ENCODE data around the gene PLEKHH1.

PLEKHH1 gene

DNA sequence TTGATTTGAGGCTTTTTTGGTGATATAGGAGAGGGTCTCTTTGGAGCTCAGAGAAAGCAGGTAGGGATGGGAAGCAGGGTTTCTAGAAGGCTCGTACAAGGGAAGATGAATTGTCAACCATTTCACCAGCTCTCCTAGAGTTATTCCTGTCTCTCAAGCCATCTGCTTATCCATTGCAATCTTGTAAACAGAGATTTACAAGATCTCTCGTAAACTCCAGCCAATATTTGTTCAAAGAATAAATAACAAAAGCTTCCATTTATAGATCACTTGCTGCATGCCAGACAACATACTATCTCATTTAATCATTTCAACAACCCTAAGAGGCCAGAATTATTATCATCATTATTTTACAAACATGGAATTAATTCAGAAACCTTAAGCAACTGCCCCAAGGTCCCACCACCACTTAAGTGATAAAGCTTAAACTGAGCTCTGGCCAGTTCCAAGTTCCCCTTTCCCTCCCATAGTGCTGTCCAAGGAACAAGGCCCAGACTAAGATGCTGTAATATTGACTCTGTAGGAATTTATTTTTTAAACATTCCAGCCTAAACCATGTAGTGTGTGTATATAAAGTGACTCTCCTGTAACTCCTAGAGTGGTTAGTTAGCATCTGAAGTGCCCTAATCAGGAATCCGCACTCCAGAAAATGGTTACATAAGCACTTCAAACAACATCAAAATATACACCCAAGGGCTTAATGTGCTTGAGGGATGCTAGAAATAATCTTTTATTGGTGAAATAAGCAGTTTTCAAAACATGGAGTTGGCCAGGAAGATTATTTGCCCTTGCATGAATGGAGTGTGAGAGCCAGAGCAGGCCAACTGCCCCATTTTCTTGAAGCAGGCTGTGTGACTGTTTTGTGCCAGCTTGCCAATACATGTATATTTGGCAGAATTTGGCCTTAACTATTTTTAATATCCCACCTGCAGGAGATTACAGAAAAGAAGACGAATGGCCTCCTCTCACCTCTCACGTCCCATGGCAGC is 2.8 kb upstream of the PLEKHH1 start:
- no peak overlapping the region for H2BK5ac ChIP-seq (ENCODE audit: low read length)
- H3K79me2 ChIP-seq (ENCODE audit: control insufficient read depth, insufficient read depth, low read length) = no peaks in the 10 kb centered on the region
- H4K5ac ChIP-seq (ENCODE audit: low read length) = no peak overlapping the region
- no peak overlapping the region for H2BK15ac ChIP-seq (replicated peaks; ENCODE audit: low read depth)
- H3K4me2 ChIP-seq (ENCODE audit: low read length) = no peak overlapping the region
- H3K4me1 ChIP-seq (ENCODE audit: control insufficient read depth, low read depth, low read length) = no peaks in the 10 kb centered on the region
- H3K4me3 ChIP-seq (ENCODE audit: low read length) = no peak overlapping the region
- no peak overlapping the region for H3K9ac ChIP-seq (ENCODE audit: low read length)
- H2AK5ac ChIP-seq (ENCODE audit: low read length) = no peak overlapping the region
- no peak overlapping the region for H2BK120ac ChIP-seq (ENCODE audit: low read depth, low read length)
- H3K79me1 ChIP-seq (ENCODE audit: low read length) = no peaks in the 10 kb centered on the region
- no peaks in the 10 kb centered on the region for H3K36me3 ChIP-seq (ENCODE audit: control insufficient read depth, insufficient read depth, low read length)
- no CpG with 5 or more reads among the region's 5 CpGs for WGBS (ENCODE audit: extremely low coverage, insufficient coverage, low lambda C conversion rate)
- H3K4ac ChIP-seq (ENCODE audit: low read depth, low read length) = no peak overlapping the region
- no peak for DNase-seq
- no peak overlapping the region for H3K18ac ChIP-seq (ENCODE audit: low read length)
- no peak overlapping the region for H3K56ac ChIP-seq (ENCODE audit: low read length)
- no peak overlapping the region for H3K23ac ChIP-seq (ENCODE audit: low read length)
- H3K27ac ChIP-seq (ENCODE audit: low read depth, low read length) = no peak overlapping the region
- no peak overlapping the region for H4K8ac ChIP-seq (ENCODE audit: low read depth, low read length)
- H3K27me3 ChIP-seq (ENCODE audit: insufficient read depth, low read length, poor library complexity) = no peaks in the 10 kb centered on the region

GRCh38 chr14:67532606-67532997 is 488 bp upstream of the PLEKHH1 start:
- H3K79me2 ChIP-seq (ENCODE audit: control insufficient read depth, insufficient read depth, low read length) = no peaks in the 10 kb centered on the region
- no peak overlapping the region for H4K8ac ChIP-seq (ENCODE audit: low read depth, low read length)
- no peaks in the 10 kb centered on the region for H3K4me1 ChIP-seq (ENCODE audit: control insufficient read depth, low read depth, low read length)
- peak overlapping the region; percentile 77 for H3K4ac ChIP-seq (ENCODE audit: low read depth, low read length)
- H3K36me3 ChIP-seq (ENCODE audit: control insufficient read depth, insufficient read depth, low read length) = no peaks in the 10 kb centered on the region
- no peak overlapping the region for H2BK15ac ChIP-seq (replicated peaks; ENCODE audit: low read depth)
- no peaks in the 10 kb centered on the region for H3K79me1 ChIP-seq (ENCODE audit: low read length)
- H2AK5ac ChIP-seq (ENCODE audit: low read length) = no peak overlapping the region
- no peak overlapping the region for H4K5ac ChIP-seq (ENCODE audit: low read length)
- no CpG with 5 or more reads among the region's 23 CpGs for WGBS (ENCODE audit: extremely low coverage, insufficient coverage, low lambda C conversion rate)
- H3K4me3 ChIP-seq (ENCODE audit: low read length) = peak overlapping the region; percentile 37
- peak overlapping the region; percentile 78 for H3K9ac ChIP-seq (ENCODE audit: low read length)
- no peak overlapping the region for H3K27ac ChIP-seq (ENCODE audit: low read depth, low read length)
- peak overlapping the region; percentile 69 for H3K18ac ChIP-seq (ENCODE audit: low read length)
- no peak overlapping the region for H2BK5ac ChIP-seq (ENCODE audit: low read length)
- H3K23ac ChIP-seq (ENCODE audit: low read length) = no peak overlapping the region
- DNase-seq = no peak
- H2BK120ac ChIP-seq (ENCODE audit: low read depth, low read length) = no peak overlapping the region
- no peaks in the 10 kb centered on the region for H3K27me3 ChIP-seq (ENCODE audit: insufficient read depth, low read length, poor library complexity)
- H3K4me2 ChIP-seq (ENCODE audit: low read length) = peak overlapping the region; percentile 25
- peak overlapping the region; percentile 90 for H3K56ac ChIP-seq (ENCODE audit: low read length)

DNA sequence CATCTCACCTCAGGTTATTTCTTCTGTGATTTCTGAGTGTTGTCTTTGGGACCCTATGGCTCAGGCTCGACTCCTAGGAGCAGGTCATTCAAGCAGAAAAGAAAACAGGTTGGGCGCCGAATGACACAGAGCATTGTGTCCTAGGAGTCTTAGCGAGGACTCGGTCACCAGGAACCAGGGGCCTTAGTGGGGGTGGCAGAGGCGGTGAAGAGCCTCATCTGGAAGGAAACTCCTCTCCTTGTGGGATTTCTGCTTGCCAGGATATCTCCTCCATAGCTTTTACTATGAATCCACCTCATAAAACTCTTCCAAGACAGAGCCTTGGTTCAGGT is 630 bp downstream of the PLEKHH1 start:
- peak overlapping the region; percentile 69 for H3K18ac ChIP-seq (ENCODE audit: low read length)
- no peak overlapping the region for H3K27ac ChIP-seq (ENCODE audit: low read depth, low read length)
- peak overlapping the region; percentile 57 for H3K23ac ChIP-seq (ENCODE audit: low read length)
- no peaks in the 10 kb centered on the region for H3K36me3 ChIP-seq (ENCODE audit: control insufficient read depth, insufficient read depth, low read length)
- H3K27me3 ChIP-seq (ENCODE audit: insufficient read depth, low read length, poor library complexity) = no peaks in the 10 kb centered on the region
- no peaks in the 10 kb centered on the region for H3K79me1 ChIP-seq (ENCODE audit: low read length)
- peak overlapping the region; percentile 25 for H3K4me2 ChIP-seq (ENCODE audit: low read length)
- H2BK15ac ChIP-seq (replicated peaks; ENCODE audit: low read depth) = no peak overlapping the region
- no peak overlapping the region for H2AK5ac ChIP-seq (ENCODE audit: low read length)
- H3K56ac ChIP-seq (ENCODE audit: low read length) = peak overlapping the region; percentile 90
- no peak overlapping the region for H2BK120ac ChIP-seq (ENCODE audit: low read depth, low read length)
- no peaks in the 10 kb centered on the region for H3K4me1 ChIP-seq (ENCODE audit: control insufficient read depth, low read depth, low read length)
- no peak overlapping the region for H3K4ac ChIP-seq (ENCODE audit: low read depth, low read length)
- H4K5ac ChIP-seq (ENCODE audit: low read length) = no peak overlapping the region
- no peak overlapping the region for H4K8ac ChIP-seq (ENCODE audit: low read depth, low read length)
- H3K79me2 ChIP-seq (ENCODE audit: control insufficient read depth, insufficient read depth, low read length) = no peaks in the 10 kb centered on the region
- DNase-seq = no peak
- no peak overlapping the region for H2BK5ac ChIP-seq (ENCODE audit: low read length)
- no CpG with 5 or more reads among the region's 6 CpGs for WGBS (ENCODE audit: extremely low coverage, insufficient coverage, low lambda C conversion rate)
- H3K9ac ChIP-seq (ENCODE audit: low read length) = peak overlapping the region; percentile 78
- H3K4me3 ChIP-seq (ENCODE audit: low read length) = peak overlapping the region; percentile 55

DNA sequence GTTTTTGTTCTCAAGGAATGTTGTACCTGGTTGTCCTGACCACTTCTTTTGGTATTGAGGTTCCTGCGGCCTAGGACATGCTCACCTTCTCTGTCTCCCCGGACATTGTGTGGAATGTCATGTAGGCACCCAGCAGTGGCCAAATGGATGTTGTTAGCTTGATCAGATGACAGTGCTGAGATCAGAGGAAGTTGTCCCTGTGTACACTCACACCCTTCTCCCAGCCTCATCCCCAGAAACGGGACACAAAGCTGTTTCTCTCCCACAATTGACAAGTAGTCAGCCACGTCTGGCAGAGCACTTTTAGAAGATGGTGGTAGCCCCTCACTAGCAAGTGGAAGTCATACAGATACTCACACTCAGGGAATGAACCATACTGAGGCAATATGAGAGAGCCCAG is 3.0 kb downstream of the PLEKHH1 start:
- Histone ChIP-seq H4K8ac (ENCODE audit: low read depth, low read length) (no peak overlapping the region), H2BK15ac (replicated peaks; ENCODE audit: low read depth) (no peak overlapping the region), H3K56ac (ENCODE audit: low read length) (no peak overlapping the region), H2BK120ac (ENCODE audit: low read depth, low read length) (no peak overlapping the region), H3K79me1 (ENCODE audit: low read length) (no peaks in the 10 kb centered on the region), H3K27ac (ENCODE audit: low read depth, low read length) (no peak overlapping the region), H3K4me2 (ENCODE audit: low read length) (no peak overlapping the region), H3K18ac (ENCODE audit: low read length) (no peak overlapping the region), H2BK5ac (ENCODE audit: low read length) (no peak overlapping the region), H2AK5ac (ENCODE audit: low read length) (no peak overlapping the region), H3K4me3 (ENCODE audit: low read length) (no peak overlapping the region), H3K27me3 (ENCODE audit: insufficient read depth, low read length, poor library complexity) (no peaks in the 10 kb centered on the region), H3K23ac (ENCODE audit: low read length) (no peak overlapping the region), H3K4me1 (ENCODE audit: control insufficient read depth, low read depth, low read length) (peaks cover under 1% of the 10 kb centered on the region), H3K36me3 (ENCODE audit: control insufficient read depth, insufficient read depth, low read length) (no peaks in the 10 kb centered on the region), H3K79me2 (ENCODE audit: control insufficient read depth, insufficient read depth, low read length) (no peaks in the 10 kb centered on the region), H3K4ac (ENCODE audit: low read depth, low read length) (no peak overlapping the region), H4K5ac (ENCODE audit: low read length) (no peak overlapping the region), H3K9ac (ENCODE audit: low read length) (no peak overlapping the region)
- no peak for DNase-seq
- WGBS (ENCODE audit: extremely low coverage, insufficient coverage, low lambda C conversion rate) = no CpG with 5 or more reads among the region's 4 CpGs

GRCh38 chr14:67537736-67538135 is 4.6 kb downstream of the PLEKHH1 start:
- no peak overlapping the region for H3K4me3 ChIP-seq (ENCODE audit: low read length)
- H3K56ac ChIP-seq (ENCODE audit: low read length) = no peak overlapping the region
- no peaks in the 10 kb centered on the region for H3K79me1 ChIP-seq (ENCODE audit: low read length)
- no peak overlapping the region for H3K27ac ChIP-seq (ENCODE audit: low read depth, low read length)
- H3K4me2 ChIP-seq (ENCODE audit: low read length) = no peak overlapping the region
- H2BK15ac ChIP-seq (replicated peaks; ENCODE audit: low read depth) = no peak overlapping the region
- no peak overlapping the region for H3K9ac ChIP-seq (ENCODE audit: low read length)
- no peak overlapping the region for H3K18ac ChIP-seq (ENCODE audit: low read length)
- H3K36me3 ChIP-seq (ENCODE audit: control insufficient read depth, insufficient read depth, low read length) = no peaks in the 10 kb centered on the region
- no peaks in the 10 kb centered on the region for H3K79me2 ChIP-seq (ENCODE audit: control insufficient read depth, insufficient read depth, low read length)
- no peaks in the 10 kb centered on the region for H3K27me3 ChIP-seq (ENCODE audit: insufficient read depth, low read length, poor library complexity)
- peaks cover 5% of the 10 kb centered on the region for H3K4me1 ChIP-seq (ENCODE audit: control insufficient read depth, low read depth, low read length)
- H2BK120ac ChIP-seq (ENCODE audit: low read depth, low read length) = no peak overlapping the region
- no peak overlapping the region for H4K5ac ChIP-seq (ENCODE audit: low read length)
- H2AK5ac ChIP-seq (ENCODE audit: low read length) = no peak overlapping the region
- no peak overlapping the region for H3K4ac ChIP-seq (ENCODE audit: low read depth, low read length)
- WGBS (ENCODE audit: extremely low coverage, insufficient coverage, low lambda C conversion rate) = no CpG with 5 or more reads among the region's 3 CpGs
- no peak overlapping the region for H2BK5ac ChIP-seq (ENCODE audit: low read length)
- no peak overlapping the region for H3K23ac ChIP-seq (ENCODE audit: low read length)
- no peak for DNase-seq
- no peak overlapping the region for H4K8ac ChIP-seq (ENCODE audit: low read depth, low read length)
